GM21576 (cell line): Measurements from ENCODE around the gene SLC17A9.

ENCODE experiments used
- ATAC-seq: cut with Tn5 transposase; IDR thresholded peaks from one replicate; pipeline ENCODE4 v1.9.1; 2021; ENCODE audit warnings: mild to moderate bottlenecking, moderate library complexity; ENCODE audit not compliant: unreplicated experiment

The SLC17A9 gene

GRCh38 chr20:62967149-62967501 lies 14.6 kb downstream of the SLC17A9 start:
- no peak for ATAC-seq

GRCh38 chr20:62967628-62968351 lies 15.3 kb downstream of the SLC17A9 start:
- ATAC-seq = no peak

- no peak for ATAC-seq
Observed at GRCh38 chr20:62968378-62969178, 16.1 kb downstream of the SLC17A9 start.

GRCh38 chr20:62969179-62969760 lies 16.8 kb downstream of the SLC17A9 start:
- ATAC-seq = no peak

GRCh38 chr20:62969939-62970306 lies 17.4 kb downstream of the SLC17A9 start:
- no peak for ATAC-seq

GRCh38 chr20:62970307-62971210 lies 18.1 kb downstream of the SLC17A9 start:
- no peak for ATAC-seq

DNA sequence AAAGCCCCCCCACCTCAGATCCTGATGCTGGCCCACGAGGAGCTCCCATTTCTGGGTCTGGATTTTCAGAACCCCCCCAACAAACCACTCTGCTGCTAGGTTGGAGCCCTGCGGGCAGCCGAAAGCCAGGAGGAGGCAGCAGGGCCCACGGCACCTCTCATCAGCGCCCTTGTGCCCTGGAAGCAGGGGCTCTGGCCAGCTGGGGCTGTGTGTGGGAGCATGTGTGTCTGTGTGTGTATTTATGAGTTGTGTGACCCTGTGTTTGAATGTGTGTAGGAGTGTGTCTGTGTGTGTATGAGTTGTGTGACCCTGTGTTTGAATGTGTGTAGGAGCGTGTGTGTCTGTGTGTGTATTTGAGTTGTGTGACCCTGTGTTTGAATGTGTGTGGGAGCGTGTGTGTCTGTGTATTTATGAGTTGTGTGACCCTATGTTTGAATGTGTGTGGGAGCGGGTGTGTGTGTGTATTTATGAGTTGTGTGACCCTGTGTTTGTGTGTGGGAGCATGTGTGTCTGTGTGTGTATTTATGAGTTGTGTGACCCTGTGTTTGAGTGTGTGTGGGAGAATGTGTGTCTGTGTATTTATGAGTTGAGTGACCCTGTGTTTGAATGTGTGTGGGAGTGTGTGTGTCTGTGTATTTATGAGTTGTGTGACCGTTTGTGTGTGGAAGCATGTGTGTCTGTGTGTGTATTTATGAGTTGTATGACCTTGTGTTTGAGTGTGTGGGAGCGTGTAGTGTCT lies 18.9 kb downstream of the SLC17A9 start:
- ATAC-seq = no peak

GRCh38 chr20:62971950-62972844 lies 19.7 kb downstream of the SLC17A9 start:
- peak; percentile 59 for ATAC-seq

- ATAC-seq = no peak
Observed at GRCh38 chr20:62972845-62973745, 20.6 kb downstream of the SLC17A9 start.

GRCh38 chr20:62975251-62975760 lies 22.8 kb downstream of the SLC17A9 start:
- ATAC-seq = no peak

DNA sequence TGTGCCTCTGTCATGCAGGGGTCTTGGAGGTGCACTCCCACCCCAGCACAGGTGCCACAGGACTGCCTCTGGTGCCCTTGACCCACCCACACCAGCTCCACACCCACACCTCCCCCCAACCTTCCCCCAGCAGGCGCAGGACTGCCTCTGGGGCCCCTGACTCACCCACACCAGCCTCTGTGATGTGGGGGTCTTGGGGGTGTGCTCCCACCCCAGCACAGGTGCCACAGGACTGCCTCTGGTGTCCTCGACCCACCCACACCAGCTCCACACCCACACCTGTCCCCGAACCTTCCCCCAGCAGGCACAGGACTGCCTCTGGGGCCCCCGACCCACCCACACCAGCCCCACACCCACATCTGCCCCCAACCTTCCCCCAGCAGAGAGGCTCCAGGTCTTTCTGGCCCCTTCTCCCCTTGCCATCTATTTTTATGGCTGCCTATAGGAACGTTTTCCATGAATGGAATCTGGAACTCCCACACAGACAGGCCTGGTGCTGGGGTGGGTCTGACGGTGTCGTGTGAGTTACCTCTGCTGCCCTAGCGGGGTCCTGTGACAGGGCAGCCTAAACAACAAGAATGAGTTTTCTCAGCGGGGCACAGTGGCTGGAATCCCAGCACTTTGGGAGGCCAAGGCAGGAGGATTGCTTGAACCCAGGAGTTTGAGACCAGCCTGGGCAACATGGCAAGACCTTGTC lies 23.5 kb downstream of the SLC17A9 start:
- ATAC-seq = no peak

DNA sequence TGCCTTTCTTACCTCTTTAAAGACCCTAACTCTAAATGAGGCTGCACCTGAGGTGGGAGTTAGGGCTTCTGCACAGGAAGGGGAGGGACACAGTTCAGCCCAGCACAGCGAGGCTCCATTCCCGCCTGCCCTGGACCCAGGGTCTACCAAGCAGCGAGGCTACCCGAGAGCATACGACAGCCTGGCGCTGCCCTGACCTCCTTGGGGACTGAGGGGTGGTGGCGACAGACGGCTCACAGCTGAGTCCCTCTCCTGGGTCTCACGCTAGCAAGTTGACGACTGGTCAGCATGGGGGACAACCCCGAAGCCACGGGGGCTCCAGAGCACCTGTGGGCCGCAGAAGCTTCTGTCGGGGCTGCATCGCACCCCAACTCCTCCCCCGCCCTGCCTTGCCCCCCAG lies 24.4 kb downstream of the SLC17A9 start:
- no peak for ATAC-seq

- ATAC-seq = peak; percentile 60
Observed at GRCh38 chr20:62977613-62978560, 25.4 kb downstream of the SLC17A9 start.

GRCh38 chr20:62978561-62978943 lies 26.0 kb downstream of the SLC17A9 start:
- no peak for ATAC-seq

DNA sequence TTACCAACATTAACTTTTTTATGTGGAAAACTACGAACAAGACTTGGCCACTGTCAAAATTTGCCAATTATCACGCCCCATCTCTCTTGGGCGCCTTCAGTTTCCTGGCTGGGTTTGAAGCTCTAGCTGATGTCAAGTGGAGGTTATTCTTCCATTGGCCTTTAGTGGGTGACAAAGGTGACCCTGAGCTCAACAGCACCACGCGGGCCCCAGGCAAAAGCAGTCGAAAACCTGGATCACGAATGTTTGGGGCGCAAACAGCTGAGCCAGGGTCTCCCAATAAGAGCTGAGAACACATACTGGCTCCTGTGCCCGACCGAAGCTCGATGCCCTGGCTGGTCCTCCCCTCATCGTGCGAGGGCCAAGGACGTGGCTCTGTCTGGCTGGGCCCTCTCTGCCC lies 26.8 kb downstream of the SLC17A9 start:
- ATAC-seq = no peak

DNA sequence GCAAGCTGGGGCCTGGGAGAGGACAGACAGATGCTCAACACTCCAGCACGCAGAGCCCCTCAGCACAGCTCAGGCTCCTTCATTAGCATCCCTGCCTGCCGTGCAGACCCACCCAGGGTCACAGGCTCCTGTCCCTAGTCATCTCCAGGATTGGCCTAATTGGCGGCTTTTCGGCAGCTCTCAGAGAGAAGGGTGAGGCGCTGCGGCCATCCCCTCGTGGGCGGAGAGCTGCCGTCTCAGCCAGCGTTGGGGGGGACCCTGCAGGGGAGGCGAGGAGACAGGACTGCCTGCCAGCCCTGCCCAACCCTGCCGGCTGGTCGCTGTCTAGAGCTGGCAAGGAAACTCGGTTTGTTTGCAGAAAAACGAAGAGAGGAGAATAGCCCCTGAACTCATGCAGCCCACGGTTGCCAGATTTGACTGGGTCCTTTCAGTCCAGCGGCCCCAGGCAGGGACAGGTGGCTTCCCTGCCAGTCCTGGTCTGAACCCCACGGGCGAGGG lies 27.4 kb downstream of the SLC17A9 start:
- no peak for ATAC-seq
